DOHH2 (cell line): ENCODE data around the gene OLFM1.

Source experiments
- H3F3A ChIP-seq: fragments of 200-600 bp; sonication (generic), shearing (Covaris generic); 2 replicates; pipeline ENCODE4 v1.6.0; 2016; ENCODE audit warnings: antibody characterized with exemption, mild to moderate bottlenecking; ENCODE audit not compliant: control insufficient read depth, insufficient read depth
- H3K27ac ChIP-seq: fragments of 200-600 bp; sonication (generic); 2 replicates; pipeline ENCODE4 v1.5.1; 2014; ENCODE audit warnings: low read depth, mild to moderate bottlenecking, low read length, moderate library complexity
- H3K27me3 ChIP-seq: fragments of 200-600 bp; sonication (generic); 2 replicates; pipeline ENCODE4 v1.6.1; 2014; ENCODE audit warnings: mild to moderate bottlenecking, low read length, mixed read lengths; ENCODE audit not compliant: control insufficient read depth
- H3K36me3 ChIP-seq: fragments of 200-600 bp; sonication (generic); 2 replicates; pipeline ENCODE4 v1.6.1; 2014; ENCODE audit warnings: mild to moderate bottlenecking, low read length, moderate library complexity, mixed read lengths; ENCODE audit not compliant: control insufficient read depth
- H3K4me1 ChIP-seq: fragments of 200-600 bp; sonication (generic); 2 replicates; pipeline ENCODE4 v1.6.1; 2014; ENCODE audit warnings: mild to moderate bottlenecking, low read length, mixed read lengths; ENCODE audit not compliant: control insufficient read depth
- H3K4me2 ChIP-seq: fragments of 200-600 bp; sonication (generic); 2 replicates; pipeline ENCODE4 v1.6.0; 2014; ENCODE audit warnings: mild to moderate bottlenecking, low read length, moderate library complexity
- H3K4me3 ChIP-seq: fragments of 200-600 bp; sonication (generic); 2 replicates; pipeline ENCODE4 v1.5.1; 2014; ENCODE audit warnings: mild to moderate bottlenecking, low read length, mixed read lengths
- H3K79me2 ChIP-seq: fragments of 200-600 bp; sonication (generic); 2 replicates; pipeline ENCODE4 v1.6.1; 2014; ENCODE audit warnings: mild to moderate bottlenecking, low read length, mixed read lengths; ENCODE audit not compliant: control insufficient read depth
- H3K9me2 ChIP-seq: fragments of 200-600 bp; sonication (generic); replicated peaks from 2 replicates; pipeline ENCODE4 v1.6.1; 2014; ENCODE audit warnings: mild to moderate bottlenecking, low read length, mixed read lengths; ENCODE audit not compliant: control insufficient read depth
- H3K9me3 ChIP-seq: fragments of 200-600 bp; sonication (generic); 2 replicates; pipeline ENCODE4 v1.6.1; 2014; ENCODE audit warnings: antibody characterized with exemption, low read length, mixed read lengths; ENCODE audit not compliant: control insufficient read depth, insufficient read depth
- H4K20me1 ChIP-seq: fragments of 200-600 bp; sonication (generic); 2 replicates; pipeline ENCODE4 v1.6.0; 2014; ENCODE audit warnings: low read depth, mild to moderate bottlenecking, antibody characterized with exemption, low read length, moderate library complexity; ENCODE audit not compliant: control insufficient read depth, insufficient read depth
- EZH2phosphoT487 ChIP-seq: fragments of 200-600 bp; sonication (generic); IDR thresholded peaks from 2 replicates; pipeline ENCODE4 v1.6.1; 2017; ENCODE audit warnings: borderline replicate concordance, mild to moderate bottlenecking, antibody characterized with exemption, low read length, moderate library complexity, mixed read lengths
- TF ChIP-seq, protein P1 (sequence below): fragments of 200-600 bp; sonication (generic); IDR thresholded peaks from one replicate; pipeline ENCODE4 v1.5.1; 2014; ENCODE audit warnings: antibody characterized with exemption, mild to moderate bottlenecking, low read depth, low read length; ENCODE audit not compliant: poor library complexity, severe bottlenecking

OLFM1 gene

DNA sequence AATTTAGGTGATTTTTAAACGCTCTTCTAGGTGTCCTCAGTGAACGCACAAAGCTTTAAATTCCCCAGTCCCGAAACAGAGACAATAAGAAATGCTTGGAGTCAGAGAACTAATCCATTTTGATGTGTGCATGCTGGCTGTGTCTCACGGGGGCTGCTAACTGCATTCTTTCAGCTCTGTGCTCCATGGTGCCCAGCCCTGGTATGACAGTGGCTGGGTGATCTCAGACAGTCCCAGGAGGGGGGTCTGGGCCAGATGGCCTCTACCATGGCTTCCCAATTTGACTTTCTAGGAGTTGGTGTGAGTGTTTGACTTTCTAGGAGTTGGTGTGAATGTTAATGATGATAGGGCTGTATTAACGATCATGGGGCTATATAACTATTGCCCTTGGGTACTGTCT lies 12.1 kb downstream of the OLFM1 start:
- Histone ChIP-seq H3K36me3 (no peaks in the 10 kb centered on the region), H3K4me1 (no peaks in the 10 kb centered on the region), H3F3A (no peaks in the 10 kb centered on the region), H4K20me1 (no peaks in the 10 kb centered on the region), H3K9me2 (no peaks in the 10 kb centered on the region), H3K4me2 (no peak overlapping the region), H3K27ac (no peak overlapping the region), H3K9me3 (no peaks in the 10 kb centered on the region), H3K79me2 (no peaks in the 10 kb centered on the region), H3K27me3 (no peaks in the 10 kb centered on the region), H3K4me3 (no peak overlapping the region)
- no peak for TF ChIP-seq EZH2phosphoT487
- TF ChIP-seq, protein P1, sequence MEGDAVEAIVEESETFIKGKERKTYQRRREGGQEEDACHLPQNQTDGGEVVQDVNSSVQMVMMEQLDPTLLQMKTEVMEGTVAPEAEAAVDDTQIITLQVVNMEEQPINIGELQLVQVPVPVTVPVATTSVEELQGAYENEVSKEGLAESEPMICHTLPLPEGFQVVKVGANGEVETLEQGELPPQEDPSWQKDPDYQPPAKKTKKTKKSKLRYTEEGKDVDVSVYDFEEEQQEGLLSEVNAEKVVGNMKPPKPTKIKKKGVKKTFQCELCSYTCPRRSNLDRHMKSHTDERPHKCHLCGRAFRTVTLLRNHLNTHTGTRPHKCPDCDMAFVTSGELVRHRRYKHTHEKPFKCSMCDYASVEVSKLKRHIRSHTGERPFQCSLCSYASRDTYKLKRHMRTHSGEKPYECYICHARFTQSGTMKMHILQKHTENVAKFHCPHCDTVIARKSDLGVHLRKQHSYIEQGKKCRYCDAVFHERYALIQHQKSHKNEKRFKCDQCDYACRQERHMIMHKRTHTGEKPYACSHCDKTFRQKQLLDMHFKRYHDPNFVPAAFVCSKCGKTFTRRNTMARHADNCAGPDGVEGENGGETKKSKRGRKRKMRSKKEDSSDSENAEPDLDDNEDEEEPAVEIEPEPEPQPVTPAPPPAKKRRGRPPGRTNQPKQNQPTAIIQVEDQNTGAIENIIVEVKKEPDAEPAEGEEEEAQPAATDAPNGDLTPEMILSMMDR: no peak

DNA sequence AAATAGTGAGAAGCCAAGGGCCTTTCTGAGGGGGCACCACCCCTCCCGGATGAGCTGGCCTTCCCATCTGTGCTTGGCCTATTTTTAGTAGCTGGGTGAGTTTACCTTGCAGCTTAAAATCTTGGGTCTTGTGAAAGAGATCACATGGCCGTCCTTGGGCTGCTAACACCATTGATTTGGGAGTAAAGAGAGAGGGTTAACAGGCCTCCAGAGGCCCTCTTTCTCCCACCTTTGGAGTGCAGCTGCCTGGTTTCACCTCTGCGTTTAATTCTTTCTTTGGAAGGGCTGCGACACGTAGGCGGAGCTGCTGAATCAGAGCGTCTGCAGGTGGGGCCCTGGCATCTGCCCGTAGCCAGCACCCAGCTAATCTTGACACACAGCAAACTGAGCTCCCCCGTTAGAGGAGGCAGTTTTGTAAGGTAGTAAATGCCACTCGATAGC lies 12.8 kb downstream of the OLFM1 start:
- Histone ChIP-seq H4K20me1 (no peaks in the 10 kb centered on the region), H3K27me3 (no peaks in the 10 kb centered on the region), H3K4me3 (no peak overlapping the region), H3K27ac (no peak overlapping the region), H3K9me3 (no peaks in the 10 kb centered on the region), H3K4me1 (no peaks in the 10 kb centered on the region), H3K4me2 (no peak overlapping the region), H3K36me3 (no peaks in the 10 kb centered on the region), H3K79me2 (no peaks in the 10 kb centered on the region), H3F3A (no peaks in the 10 kb centered on the region), H3K9me2 (no peaks in the 10 kb centered on the region)
- TF ChIP-seq, protein P1: no peak
- TF ChIP-seq EZH2phosphoT487: no peak

DNA sequence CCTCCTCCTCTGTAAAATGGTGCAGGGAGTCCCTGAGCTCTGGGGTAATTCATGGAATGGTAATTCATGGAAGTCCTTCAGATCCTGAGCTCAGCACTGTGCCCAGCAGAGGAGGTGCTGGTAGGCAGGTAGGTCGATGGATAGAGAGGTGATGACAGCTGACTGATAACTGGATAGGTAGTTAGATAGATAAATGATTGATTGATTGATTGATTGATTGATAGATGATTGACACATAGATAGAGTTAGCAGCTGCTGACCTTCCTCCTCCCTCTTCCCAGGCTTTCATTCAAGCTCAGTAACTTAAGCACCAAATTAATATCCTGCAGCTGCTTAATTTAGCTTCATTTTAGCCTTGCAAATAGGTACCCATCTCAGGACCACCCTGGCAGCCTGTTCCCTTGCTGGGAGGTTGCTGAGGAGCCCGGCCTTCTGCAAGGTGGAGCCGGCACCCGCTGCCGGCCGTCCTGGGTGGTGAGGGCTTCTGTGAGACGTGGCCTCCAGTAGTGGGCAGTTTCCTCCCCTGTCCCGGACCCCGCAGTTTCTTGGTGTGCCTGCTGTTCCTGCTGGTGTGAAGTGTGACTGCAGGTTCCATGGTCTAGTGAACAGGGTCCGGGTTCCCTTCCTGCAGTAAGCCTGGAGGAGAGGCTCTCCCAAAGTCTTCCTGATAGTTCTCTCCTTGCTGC lies 13.4 kb downstream of the OLFM1 start:
- H4K20me1 ChIP-seq: no peaks in the 10 kb centered on the region
- H3K9me3 ChIP-seq: no peaks in the 10 kb centered on the region
- H3F3A ChIP-seq: no peaks in the 10 kb centered on the region
- TF ChIP-seq, protein P1: no peak
- TF ChIP-seq EZH2phosphoT487: no peak
- no peaks in the 10 kb centered on the region for H3K4me1 ChIP-seq
- no peak overlapping the region for H3K4me3 ChIP-seq
- no peaks in the 10 kb centered on the region for H3K27me3 ChIP-seq
- no peak overlapping the region for H3K4me2 ChIP-seq
- no peaks in the 10 kb centered on the region for H3K9me2 ChIP-seq
- H3K36me3 ChIP-seq: no peaks in the 10 kb centered on the region
- no peak overlapping the region for H3K27ac ChIP-seq
- no peaks in the 10 kb centered on the region for H3K79me2 ChIP-seq
